GM10248 (cell line): ENCODE measurements around the gene ITGAE.

Experiments
- CTCF ChIA-PET: fragments of 300-600 bp; sonication (Branson Sonifier 250); formaldehyde crosslinking; extraction: SDS; loops from one replicate; lab custom pipeline; 2021; ENCODE audit warnings: antibody characterized with exemption; lab: Yijun Ruan, JAX
- POLR2A ChIA-PET: fragments of 350-650 bp; sonication (Branson Sonifier 250); formaldehyde crosslinking; extraction: SDS; loops from one replicate; lab custom pipeline; 2020; ENCODE audit warnings: antibody characterized with exemption; lab: Yijun Ruan, JAX
- DNase-seq: peaks from one replicate; pipeline ENCODE4 v3.0.0; 2012; ENCODE audit errors: extremely low spot score
- CTCF ChIP-seq: IDR thresholded peaks from 2 replicates; pipeline ENCODE4 v1.5.1; 2012; ENCODE audit warnings: mild to moderate bottlenecking, low read depth; ENCODE audit errors: extremely low read depth, missing control alignments, control extremely low read depth

Gene ITGAE

GRCh38 chr17:3698139-3698538, 102.8 kb downstream of the ITGAE start:
- DNase-seq, result no peak
- no peak for TF ChIP-seq CTCF
- POLR2A ChIA-PET, result no interaction called here
- CTCF ChIA-PET, result interaction anchor here (1.4 kb wide), 1 partner anchor 39 kb away, joined by 4 read pairs; no protein-coding TSS in a partner anchor

GRCh38 chr17:3697103-3697476, 103.9 kb downstream of the ITGAE start:
- no peak for TF ChIP-seq CTCF
- POLR2A ChIA-PET, result no interaction called here
- no peak for DNase-seq
- CTCF ChIA-PET, result interaction anchor here (1.1 to 3.0 kb wide), 4 partner anchors 11 to 41 kb away, joined by 3 to 16 read pairs (median 6); no protein-coding TSS in a partner anchor

- peak; percentile 59 for DNase-seq
- POLR2A ChIA-PET, result interaction anchor here (0.5 kb wide), 1 partner anchor 21 kb away, joined by 4 read pairs; no protein-coding TSS in a partner anchor
- CTCF ChIA-PET, result interaction anchor here (1.0 to 3.1 kb wide), 9 partner anchors 10 to 131 kb away, joined by 3 to 16 read pairs (median 5); no protein-coding TSS in a partner anchor
- no peak for TF ChIP-seq CTCF
Measured at GRCh38 chr17:3695723-3696411, 105.1 kb downstream of the ITGAE start, which contains the start of gene P2RX5. Gene P2RX5, minus strand, starts transcription at chr17:3696155. Its CDS starts 150 bp downstream, at chr17:3696005.

- ChIA-PET POLR2A (no interaction called here), CTCF (interaction anchor here (1.0 to 3.1 kb wide), 8 partner anchors 11 to 132 kb away, joined by 3 to 16 read pairs (median 6); no protein-coding TSS in a partner anchor)
- no peak for DNase-seq
- TF ChIP-seq CTCF, result no peak
Measured at GRCh38 chr17:3695129-3695722, 105.8 kb downstream of the ITGAE start.

GRCh38 chr17:3693829-3694231, 107.2 kb downstream of the ITGAE start:
- DNase-seq, result no peak
- POLR2A ChIA-PET, result no interaction called here
- CTCF ChIA-PET, result interaction anchor here (0.7 to 3.1 kb wide), 4 partner anchors 11 to 28 kb away, joined by 3 to 11 read pairs (median 4); no protein-coding TSS in a partner anchor
- TF ChIP-seq CTCF, result no peak

GRCh38 chr17:3693141-3693540, 107.8 kb downstream of the ITGAE start:
- TF ChIP-seq CTCF, result no peak
- ChIA-PET POLR2A (no interaction called here), CTCF (interaction anchor here (2.1 to 3.1 kb wide), 3 partner anchors 11 to 18 kb away, joined by 5 to 11 read pairs (median 6); no protein-coding TSS in a partner anchor)
- DNase-seq, result no peak
